RWPE2 (cell line): ENCODE data around the gene PLEKHG2.

Source experiments
- ATAC-seq: fragments of 200-7000 bp; cut with Tn5 transposase; 3 replicates; pipeline ENCODE4 v1.9.1; 2021; ENCODE audit warnings: low read depth
- DNase-seq: peaks from one replicate; pipeline ENCODE4 v3.0.0-alpha.2; 2020; ENCODE audit warnings: low spot score
- H3K27ac ChIP-seq: fragments of 450-650 bp; 2 replicates; pipeline ENCODE4 v1.5.1; 2017; ENCODE audit warnings: mild to moderate bottlenecking; ENCODE audit not compliant: poor library complexity, severe bottlenecking
- H3K27me3 ChIP-seq: fragments of 250-450 bp; sonication (Bioruptor Pico); 2 replicates; pipeline ENCODE4 v1.5.1; 2021; ENCODE audit warnings: mild to moderate bottlenecking, moderate library complexity; ENCODE audit not compliant: insufficient read depth, poor library complexity, severe bottlenecking
- H3K36me3 ChIP-seq: fragments of 250-450 bp; sonication (Bioruptor Pico); 2 replicates; pipeline ENCODE4 v1.5.1; 2020; ENCODE audit warnings: low read depth, mild to moderate bottlenecking, moderate library complexity
- H3K4me1 ChIP-seq: fragments of 250-450 bp; sonication (Bioruptor Pico); 2 replicates; pipeline ENCODE4 v1.5.1; 2021; ENCODE audit warnings: mild to moderate bottlenecking, moderate library complexity; ENCODE audit not compliant: insufficient read depth, poor library complexity, severe bottlenecking
- H3K4me3 ChIP-seq: fragments of 250-450 bp; sonication (Bioruptor Pico); 2 replicates; pipeline ENCODE4 v1.5.1; 2021; ENCODE audit warnings: mild to moderate bottlenecking, moderate library complexity; ENCODE audit not compliant: severe bottlenecking
- H3K9me3 ChIP-seq: fragments of 250-450 bp; sonication (Bioruptor Pico); 2 replicates; pipeline ENCODE4 v1.5.1; 2021; ENCODE audit warnings: mild to moderate bottlenecking, moderate library complexity; ENCODE audit not compliant: severe bottlenecking
- TF ChIP-seq, protein P1 (sequence below): fragments of 450-650 bp; IDR thresholded peaks from one replicate; pipeline ENCODE4 v1.5.1; 2017; ENCODE audit warnings: mild to moderate bottlenecking, moderate library complexity; ENCODE audit not compliant: poor library complexity, severe bottlenecking

PLEKHG2 gene

DNA sequence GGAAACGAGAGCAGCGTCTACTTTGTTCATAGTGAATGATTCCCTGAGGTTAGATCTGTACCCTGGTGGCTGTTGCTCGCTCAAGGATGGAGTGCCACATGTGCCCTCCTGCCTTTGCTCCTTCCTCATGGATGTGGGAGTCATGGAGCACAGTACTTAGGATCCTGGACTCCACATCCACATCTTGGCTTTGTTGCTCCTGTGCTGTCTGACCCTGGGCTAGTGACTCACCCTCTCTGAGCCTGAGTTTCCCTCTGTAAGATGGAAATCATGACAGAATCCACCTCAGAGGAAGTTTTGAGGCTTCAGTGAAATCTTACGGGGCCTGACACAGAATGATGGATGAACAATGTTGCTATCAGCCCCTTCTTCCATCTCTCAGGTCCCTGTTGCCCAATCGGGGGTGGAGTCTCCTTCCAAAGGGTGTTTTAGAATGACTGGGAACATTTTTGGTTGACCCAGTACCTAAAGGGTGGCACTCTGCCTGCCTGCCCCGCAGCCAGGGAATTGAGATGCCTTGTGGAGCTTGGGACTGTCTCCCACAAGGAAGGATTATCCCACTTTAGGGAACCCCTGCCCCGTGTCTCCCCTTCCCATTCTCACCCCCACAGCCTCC, 58.4 kb downstream of the PLEKHG2 start:
- ATAC-seq (no peak), DNase-seq (no peak)
- TF ChIP-seq, protein P1, sequence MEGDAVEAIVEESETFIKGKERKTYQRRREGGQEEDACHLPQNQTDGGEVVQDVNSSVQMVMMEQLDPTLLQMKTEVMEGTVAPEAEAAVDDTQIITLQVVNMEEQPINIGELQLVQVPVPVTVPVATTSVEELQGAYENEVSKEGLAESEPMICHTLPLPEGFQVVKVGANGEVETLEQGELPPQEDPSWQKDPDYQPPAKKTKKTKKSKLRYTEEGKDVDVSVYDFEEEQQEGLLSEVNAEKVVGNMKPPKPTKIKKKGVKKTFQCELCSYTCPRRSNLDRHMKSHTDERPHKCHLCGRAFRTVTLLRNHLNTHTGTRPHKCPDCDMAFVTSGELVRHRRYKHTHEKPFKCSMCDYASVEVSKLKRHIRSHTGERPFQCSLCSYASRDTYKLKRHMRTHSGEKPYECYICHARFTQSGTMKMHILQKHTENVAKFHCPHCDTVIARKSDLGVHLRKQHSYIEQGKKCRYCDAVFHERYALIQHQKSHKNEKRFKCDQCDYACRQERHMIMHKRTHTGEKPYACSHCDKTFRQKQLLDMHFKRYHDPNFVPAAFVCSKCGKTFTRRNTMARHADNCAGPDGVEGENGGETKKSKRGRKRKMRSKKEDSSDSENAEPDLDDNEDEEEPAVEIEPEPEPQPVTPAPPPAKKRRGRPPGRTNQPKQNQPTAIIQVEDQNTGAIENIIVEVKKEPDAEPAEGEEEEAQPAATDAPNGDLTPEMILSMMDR = no peak
- Histone ChIP-seq H3K27ac (no peak overlapping the region), H3K36me3 (peaks cover 85% of the 10 kb centered on the region), H3K4me1 (no peaks in the 10 kb centered on the region), H3K27me3 (no peaks in the 10 kb centered on the region), H3K4me3 (no peak overlapping the region), H3K9me3 (no peaks in the 10 kb centered on the region)

- Histone ChIP-seq H3K4me3 (no peak overlapping the region), H3K36me3 (peaks cover 85% of the 10 kb centered on the region), H3K27ac (no peak overlapping the region), H3K4me1 (no peaks in the 10 kb centered on the region), H3K27me3 (no peaks in the 10 kb centered on the region), H3K9me3 (no peaks in the 10 kb centered on the region)
- TF ChIP-seq, protein P1 = no peak
- no peak for DNase-seq
- no peak for ATAC-seq
Measured at GRCh38 chr19:39471756-39472536, 59.5 kb downstream of the PLEKHG2 start.

DNA sequence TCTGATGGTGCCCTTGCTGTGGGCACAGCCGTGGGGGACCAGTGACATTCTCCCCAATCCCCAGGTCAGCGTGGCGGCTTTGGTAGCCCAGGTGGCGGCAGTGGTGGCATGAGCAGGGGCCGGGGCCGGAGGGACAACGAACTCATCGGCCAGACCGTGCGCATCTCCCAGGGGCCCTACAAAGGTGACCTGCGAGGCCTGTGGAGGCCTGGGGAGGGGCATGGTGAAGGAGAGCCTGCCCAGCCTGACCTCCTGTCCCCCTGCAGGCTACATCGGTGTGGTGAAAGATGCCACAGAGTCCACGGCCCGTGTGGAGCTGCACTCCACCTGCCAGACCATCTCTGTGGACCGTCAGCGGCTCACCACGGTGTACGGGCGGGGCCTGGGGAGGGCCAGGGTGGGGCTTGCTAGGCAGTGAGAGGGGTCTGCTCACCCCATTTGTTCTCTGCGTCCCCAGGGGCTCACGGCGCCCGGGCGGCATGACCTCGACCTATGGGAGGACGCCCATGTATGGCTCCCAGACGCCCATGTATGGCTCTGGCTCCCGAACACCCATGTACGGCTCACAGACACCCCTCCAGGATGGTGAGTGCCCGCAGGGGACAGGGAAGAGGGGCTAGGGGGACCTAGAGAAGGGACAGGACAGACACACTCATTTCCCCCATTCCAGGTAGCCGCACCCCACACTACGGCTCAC, 60.4 kb downstream of the PLEKHG2 start:
- no peak overlapping the region for H3K4me3 ChIP-seq
- H3K27ac ChIP-seq = no peak overlapping the region
- ATAC-seq (no peak), DNase-seq (no peak)
- no peaks in the 10 kb centered on the region for H3K4me1 ChIP-seq
- TF ChIP-seq, protein P1 = no peak
- peaks cover 78% of the 10 kb centered on the region for H3K36me3 ChIP-seq
- no peaks in the 10 kb centered on the region for H3K27me3 ChIP-seq
- no peaks in the 10 kb centered on the region for H3K9me3 ChIP-seq

DNA sequence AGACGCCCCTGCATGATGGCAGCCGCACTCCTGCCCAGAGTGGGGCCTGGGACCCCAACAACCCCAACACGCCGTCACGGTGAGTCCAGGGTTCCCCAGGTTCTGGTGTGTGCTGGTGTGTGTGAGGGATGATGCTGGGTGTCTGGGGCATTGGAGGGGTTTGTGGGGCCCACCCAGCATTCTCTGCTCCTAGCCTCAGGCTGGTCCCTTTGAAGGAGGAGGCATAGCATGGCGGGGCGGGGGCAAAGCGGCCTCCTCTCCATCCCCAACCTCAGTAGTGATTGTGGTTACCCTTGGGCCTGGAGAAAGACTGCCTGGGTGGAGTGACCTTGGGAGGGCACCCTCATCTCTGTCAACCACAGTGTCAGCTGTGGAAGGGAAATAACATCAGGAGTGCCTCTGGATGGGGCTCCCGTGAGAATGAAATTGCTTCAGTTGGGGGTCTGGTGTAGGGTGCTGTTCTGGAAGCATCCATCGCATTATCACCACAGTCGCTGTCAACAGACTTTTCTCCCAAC, 61.0 kb downstream of the PLEKHG2 start:
- Histone ChIP-seq H3K36me3 (peaks cover 72% of the 10 kb centered on the region), H3K27me3 (no peaks in the 10 kb centered on the region), H3K4me1 (no peaks in the 10 kb centered on the region), H3K9me3 (no peaks in the 10 kb centered on the region), H3K27ac (no peak overlapping the region), H3K4me3 (no peak overlapping the region)
- ATAC-seq (no peak), DNase-seq (no peak)
- TF ChIP-seq, protein P1 = no peak
